ENCODE data around the gene CHI3L1. TPM values are rescaled to one million over a fixed set of nuclear protein-coding genes. Genes with fewer than 3 reads are reported as not detected.

The CHI3L1 gene
- total RNA-seq, 1 experiment from 2014 or later, result not detected

DNA sequence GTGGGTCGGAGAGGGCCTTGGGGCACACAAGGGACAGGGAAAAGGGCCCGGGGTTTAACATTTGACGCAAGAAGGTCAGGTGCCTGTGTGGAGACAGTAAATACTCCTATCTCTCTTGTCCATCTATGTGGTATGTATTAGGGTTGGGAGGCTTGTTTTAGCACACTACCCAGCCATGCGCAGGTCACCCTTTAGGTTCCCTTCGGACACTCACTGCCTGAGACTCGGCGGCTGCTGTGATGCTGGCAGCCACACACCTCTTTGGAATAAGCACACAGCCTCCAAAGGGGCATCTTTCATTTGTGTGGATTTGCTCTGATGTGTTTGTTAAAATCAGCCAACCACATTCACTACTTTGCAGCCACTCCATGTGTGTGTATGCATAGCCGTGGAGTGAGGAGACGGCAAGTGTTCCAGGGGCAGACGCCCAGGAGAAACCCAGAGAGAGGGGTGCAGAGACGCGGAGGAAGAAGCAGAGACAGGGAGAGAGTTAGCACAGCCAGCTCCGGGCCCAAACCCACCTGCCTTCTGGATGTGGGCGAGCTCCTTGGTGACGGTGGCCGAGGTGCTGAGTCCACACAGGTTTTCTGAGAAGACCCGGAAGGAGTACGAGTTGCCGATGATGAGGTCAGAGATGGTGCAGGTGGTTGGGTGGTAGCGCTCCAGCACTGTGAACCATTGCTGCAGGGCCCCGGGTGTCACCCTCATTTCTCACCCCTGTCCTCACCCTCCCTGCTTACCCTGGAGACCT, 16.6 kb downstream of the CHI3L1 start:
- Histone ChIP-seq H3K27ac (ENCODE audit: insufficient read length, low read depth, low read length) (no peak overlapping the region), H2BK15ac (ENCODE audit: low read depth, low read length) (no peak overlapping the region), H3K23ac (ENCODE audit: insufficient read length, low read depth, low read length) (no peak overlapping the region), H3K4ac (ENCODE audit: low read depth, low read length) (no peak overlapping the region), H3K4me2 (ENCODE audit: insufficient read depth, insufficient read length, low read length) (no peak overlapping the region), H4K8ac (replicated peaks; ENCODE audit: insufficient read length, low read depth, low read length) (no peak overlapping the region), H3T11ph (ENCODE audit: low read length) (no peak overlapping the region), H2BK120ac (ENCODE audit: low read depth, low read length, poor library complexity, severe bottlenecking) (no peak overlapping the region), H3K56ac (ENCODE audit: insufficient read length, low read depth, low read length) (no peak overlapping the region), H2AK5ac (ENCODE audit: insufficient read length, low read length) (no peak overlapping the region), H2AFZ (ENCODE audit: low read length) (no peak overlapping the region), H3K79me2 (ENCODE audit: insufficient read depth, low read length) (no peaks in the 10 kb centered on the region), H3K23me2 (ENCODE audit: insufficient read length, low read depth, low read length, poor library complexity, severe bottlenecking) (no peaks in the 10 kb centered on the region), H2BK12ac (ENCODE audit: insufficient read length, low read depth, low read length) (no peak overlapping the region), H3K14ac (ENCODE audit: insufficient read depth, low read length) (no peak overlapping the region), H3K18ac (ENCODE audit: insufficient read length, low read depth, low read length) (no peak overlapping the region), H4K5ac (ENCODE audit: insufficient read length, low read depth, low read length) (no peak overlapping the region), H3K79me1 (ENCODE audit: insufficient read depth, low read depth, low read length, poor library complexity, severe bottlenecking) (no peaks in the 10 kb centered on the region), H3K27me3 (ENCODE audit: insufficient read depth, low read length) (no peaks in the 10 kb centered on the region), H3K9me3 (ENCODE audit: control insufficient read depth, low read depth, low read length) (no peaks in the 10 kb centered on the region), H4K20me1 (ENCODE audit: control insufficient read depth, insufficient read depth, insufficient read length) (no peaks in the 10 kb centered on the region), H2BK5ac (ENCODE audit: insufficient read length, low read length) (no peak overlapping the region), H4K91ac (ENCODE audit: insufficient read length, low read depth, low read length) (no peak overlapping the region), H2BK20ac (ENCODE audit: low read depth, low read length, poor library complexity, severe bottlenecking) (no peak overlapping the region), H3K4me1 (ENCODE audit: insufficient read depth, low read length) (no peaks in the 10 kb centered on the region), H3K9ac (ENCODE audit: extremely low read depth, insufficient read length, low read length) (no peak overlapping the region)
- H3K27ac Mint-ChIP-seq, result no peak overlapping the region
- no peaks in the 10 kb centered on the region for H3K9me3 Mint-ChIP-seq
- H3K27me3 Mint-ChIP-seq (ENCODE audit: low read depth), result peaks cover 3% of the 10 kb centered on the region
- no peaks in the 10 kb centered on the region for H3K36me3 Mint-ChIP-seq (ENCODE audit: insufficient read depth in 1 of 3, low read depth in 3 of 3)
- H3K4me3 Mint-ChIP-seq, result no peak overlapping the region; a peak in 1 of 5 replicates
- TF ChIP-seq, protein P1, sequence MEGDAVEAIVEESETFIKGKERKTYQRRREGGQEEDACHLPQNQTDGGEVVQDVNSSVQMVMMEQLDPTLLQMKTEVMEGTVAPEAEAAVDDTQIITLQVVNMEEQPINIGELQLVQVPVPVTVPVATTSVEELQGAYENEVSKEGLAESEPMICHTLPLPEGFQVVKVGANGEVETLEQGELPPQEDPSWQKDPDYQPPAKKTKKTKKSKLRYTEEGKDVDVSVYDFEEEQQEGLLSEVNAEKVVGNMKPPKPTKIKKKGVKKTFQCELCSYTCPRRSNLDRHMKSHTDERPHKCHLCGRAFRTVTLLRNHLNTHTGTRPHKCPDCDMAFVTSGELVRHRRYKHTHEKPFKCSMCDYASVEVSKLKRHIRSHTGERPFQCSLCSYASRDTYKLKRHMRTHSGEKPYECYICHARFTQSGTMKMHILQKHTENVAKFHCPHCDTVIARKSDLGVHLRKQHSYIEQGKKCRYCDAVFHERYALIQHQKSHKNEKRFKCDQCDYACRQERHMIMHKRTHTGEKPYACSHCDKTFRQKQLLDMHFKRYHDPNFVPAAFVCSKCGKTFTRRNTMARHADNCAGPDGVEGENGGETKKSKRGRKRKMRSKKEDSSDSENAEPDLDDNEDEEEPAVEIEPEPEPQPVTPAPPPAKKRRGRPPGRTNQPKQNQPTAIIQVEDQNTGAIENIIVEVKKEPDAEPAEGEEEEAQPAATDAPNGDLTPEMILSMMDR (conservative IDR thresholded peaks at IDR 0.05), result no peak
- DNase-seq, result no peak
- H3K4me1 Mint-ChIP-seq, result peaks cover 11 to 14% of the 10 kb centered on the region in 2 experiments
- no CpG with 5 or more reads among the region's 21 CpGs for WGBS (ENCODE audit: extremely low coverage, insufficient read length, low lambda C conversion rate)
